GM19372 (cell line): ENCODE data around the gene NPAS4.

Experiments used
- ATAC-seq: cut with Tn5 transposase; IDR thresholded peaks from one replicate; pipeline ENCODE4 v1.9.1; 2021; ENCODE audit warnings: mild to moderate bottlenecking, low read depth, moderate library complexity; ENCODE audit not compliant: unreplicated experiment

Gene NPAS4

DNA sequence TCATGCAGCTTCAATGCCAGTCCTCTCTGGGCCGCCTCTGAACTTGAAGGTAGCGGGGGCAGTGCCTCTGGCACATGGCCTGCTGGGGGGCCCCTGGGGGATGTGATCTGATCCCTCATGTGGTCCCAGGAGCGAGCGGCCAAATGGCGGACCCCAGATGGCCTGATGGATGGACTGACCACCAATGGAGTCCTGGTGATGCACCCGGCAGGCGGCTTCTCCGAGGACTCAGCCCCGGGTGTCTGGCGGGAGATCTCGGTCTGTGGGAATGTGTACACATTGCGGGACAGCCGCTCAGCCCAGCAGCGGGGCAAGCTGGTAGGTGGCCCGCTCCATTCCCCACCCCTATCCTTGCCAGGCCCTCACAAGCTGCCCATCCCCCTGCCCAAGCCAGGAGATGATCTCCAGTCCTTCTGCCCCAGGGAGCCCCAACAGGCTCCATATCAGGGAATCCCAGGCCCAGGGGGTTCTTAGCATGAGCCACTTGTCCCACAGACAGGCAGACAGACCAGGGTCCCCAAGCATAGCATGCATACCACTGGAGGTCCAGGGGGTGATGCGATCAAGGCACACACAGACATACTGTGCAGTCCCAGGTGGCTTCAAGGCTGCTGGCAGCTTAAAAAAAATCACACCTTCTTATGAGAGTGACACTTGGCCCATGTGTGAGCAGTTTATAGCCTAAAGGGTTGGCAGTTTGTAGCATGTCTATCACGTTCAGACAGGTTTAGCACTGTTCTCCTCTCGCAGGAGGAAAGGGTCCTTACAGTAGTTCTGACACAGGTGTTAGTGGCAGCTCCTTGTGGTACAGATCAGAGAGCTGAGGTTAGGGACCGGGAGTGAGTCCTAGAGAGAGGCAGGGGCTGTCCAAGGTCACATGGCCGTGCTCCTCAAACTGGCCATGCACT, 53.0 kb downstream of the NPAS4 start:
- ATAC-seq: no peak

DNA sequence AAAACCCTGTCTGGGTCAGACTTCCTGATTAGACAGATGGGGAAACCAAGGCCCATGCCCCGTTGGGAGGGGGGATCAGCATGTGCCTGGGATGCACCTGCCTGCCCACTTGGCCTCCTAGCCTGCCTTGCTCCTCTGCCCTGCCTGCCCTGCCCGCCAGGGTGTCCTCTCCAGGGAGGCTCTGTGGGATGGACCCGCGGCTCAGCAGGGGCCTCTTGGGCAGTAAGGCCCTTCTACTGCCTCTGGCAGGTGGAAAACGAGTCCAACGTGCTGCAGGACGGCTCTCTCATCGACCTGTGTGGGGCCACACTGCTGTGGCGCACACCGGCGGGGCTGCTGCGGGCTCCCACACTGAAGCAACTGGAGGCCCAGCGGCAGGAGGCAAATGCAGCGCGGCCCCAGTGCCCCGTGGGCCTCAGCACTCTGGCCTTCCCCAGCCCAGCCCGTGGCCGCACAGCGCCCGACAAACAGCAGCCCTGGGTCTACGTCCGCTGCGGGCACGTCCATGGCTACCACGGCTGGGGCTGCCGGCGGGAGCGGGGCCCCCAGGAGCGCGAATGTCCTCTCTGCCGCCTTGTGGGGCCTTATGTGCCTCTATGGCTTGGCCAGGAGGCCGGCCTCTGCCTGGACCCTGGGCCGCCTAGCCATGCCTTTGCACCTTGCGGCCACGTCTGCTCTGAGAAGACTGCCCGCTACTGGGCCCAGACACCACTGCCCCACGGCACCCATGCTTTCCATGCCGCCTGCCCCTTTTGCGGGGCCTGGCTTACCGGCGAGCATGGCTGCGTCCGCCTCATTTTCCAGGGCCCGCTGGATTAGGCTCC, 54.7 kb downstream of the NPAS4 start:
- no peak for ATAC-seq
